ENCODE data around the gene HS3ST3B1.

Gene HS3ST3B1

DNA sequence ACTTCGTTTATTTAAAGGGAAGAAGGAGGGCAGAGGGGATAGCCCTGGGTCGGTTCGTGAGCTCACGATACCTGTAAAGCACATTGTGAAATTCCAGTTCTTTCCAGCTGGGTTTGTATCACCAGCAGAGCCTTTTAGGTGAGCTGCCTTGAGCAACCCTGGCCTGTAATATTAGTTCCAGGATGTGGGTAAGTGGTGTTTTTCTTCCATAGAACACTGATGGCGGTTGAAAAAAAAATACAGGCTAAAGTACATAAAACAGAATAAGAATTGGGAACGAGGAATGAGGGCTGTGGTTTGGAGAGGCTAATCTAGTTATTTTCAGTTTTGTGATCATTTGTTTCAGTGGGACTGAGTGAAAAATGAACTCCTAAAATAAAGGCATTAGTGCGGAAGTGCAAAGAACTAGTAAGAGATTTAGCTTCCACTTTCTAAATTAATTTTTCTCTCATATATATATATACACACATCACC is 20.6 kb downstream of the HS3ST3B1 start:
- DNase-seq (ENCODE audit: low spot score), result no peak

DNA sequence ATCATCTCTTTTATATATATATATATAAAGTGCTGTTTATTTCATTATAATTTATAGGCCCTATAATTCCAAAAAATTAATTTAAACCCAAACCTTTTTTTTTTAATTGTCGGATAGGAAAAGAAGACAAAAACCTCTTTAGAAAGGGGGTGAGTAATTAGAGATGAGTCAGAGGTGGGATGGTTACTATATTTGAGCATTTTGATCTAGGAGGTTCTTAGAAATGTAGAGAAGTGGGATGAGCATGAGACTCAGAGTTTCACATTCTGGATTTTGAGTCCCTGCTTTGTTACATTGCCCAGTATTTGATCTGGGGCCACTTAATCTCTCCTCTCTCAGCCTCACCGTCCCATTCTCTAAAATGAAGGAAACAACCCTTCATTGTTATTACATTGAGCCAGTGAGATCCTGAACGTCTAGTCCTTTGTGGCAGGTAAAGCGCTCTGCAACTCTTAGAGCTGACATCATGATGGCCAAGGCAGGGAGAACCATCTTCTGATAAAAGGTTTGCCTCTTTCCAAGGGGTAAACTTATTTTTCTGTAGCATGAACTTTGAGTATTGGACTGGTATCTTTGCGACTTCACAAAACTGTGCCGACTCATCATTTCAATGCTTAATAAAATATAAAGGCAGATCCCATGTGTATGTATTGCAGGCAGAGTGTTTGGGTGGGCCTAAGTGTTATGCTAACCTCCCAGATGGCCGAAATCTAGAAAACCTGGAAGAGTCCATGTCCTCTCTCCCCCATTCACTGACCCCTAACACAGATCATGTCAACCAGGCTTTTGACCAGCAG is 21.3 kb downstream of the HS3ST3B1 start:
- DNase-seq (ENCODE audit: low spot score), result no peak

DNA sequence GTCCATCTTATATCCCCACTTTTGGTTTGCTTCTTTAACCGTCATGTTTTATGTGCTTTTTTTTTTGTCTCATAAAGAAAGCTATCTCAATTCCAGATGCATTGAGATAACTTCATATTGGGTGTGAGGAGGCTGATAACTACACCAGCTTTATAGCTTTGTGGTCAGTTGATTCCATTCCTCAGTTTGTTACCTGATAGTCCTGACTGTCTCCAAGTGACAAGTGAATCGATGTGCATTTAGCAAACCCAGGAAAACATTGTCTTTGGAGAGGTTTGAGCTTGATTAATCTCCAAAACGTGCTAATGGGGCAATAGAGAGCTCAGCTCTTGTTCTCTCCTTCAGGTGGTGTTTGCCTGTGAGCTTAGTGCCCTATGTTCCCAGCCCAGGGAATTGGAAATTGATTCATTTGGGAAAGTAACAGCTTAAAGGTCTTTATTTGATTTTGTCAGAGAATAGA is 22.7 kb downstream of the HS3ST3B1 start:
- no peak for DNase-seq (ENCODE audit: low spot score)

DNA sequence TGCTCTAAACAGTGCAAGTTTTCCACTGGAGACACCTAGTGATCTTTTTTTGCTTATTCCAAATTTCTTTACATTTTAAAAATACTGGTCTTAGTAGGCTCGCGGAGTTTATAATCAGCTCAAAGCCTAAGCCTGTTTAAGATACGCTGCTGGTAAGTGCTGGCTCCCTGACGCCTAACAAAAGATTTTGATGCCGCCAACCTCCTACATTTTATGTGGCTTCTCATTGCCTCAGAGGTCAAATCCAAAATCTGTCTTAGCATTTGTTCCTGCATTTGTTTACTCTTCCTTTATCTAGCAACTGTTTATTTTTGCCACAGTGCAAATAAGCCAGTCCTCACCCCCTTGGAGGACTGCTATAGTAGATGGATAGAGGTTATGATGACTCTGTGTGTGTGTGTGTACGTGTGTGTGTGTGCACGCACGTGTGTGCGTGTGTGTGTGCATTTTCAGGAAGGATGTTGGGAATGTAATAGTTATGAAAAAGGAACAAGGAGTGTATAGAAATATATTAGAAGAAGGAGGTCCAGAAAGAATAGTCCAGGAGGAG is 24.8 kb downstream of the HS3ST3B1 start:
- no peak for DNase-seq (ENCODE audit: low spot score)

DNA sequence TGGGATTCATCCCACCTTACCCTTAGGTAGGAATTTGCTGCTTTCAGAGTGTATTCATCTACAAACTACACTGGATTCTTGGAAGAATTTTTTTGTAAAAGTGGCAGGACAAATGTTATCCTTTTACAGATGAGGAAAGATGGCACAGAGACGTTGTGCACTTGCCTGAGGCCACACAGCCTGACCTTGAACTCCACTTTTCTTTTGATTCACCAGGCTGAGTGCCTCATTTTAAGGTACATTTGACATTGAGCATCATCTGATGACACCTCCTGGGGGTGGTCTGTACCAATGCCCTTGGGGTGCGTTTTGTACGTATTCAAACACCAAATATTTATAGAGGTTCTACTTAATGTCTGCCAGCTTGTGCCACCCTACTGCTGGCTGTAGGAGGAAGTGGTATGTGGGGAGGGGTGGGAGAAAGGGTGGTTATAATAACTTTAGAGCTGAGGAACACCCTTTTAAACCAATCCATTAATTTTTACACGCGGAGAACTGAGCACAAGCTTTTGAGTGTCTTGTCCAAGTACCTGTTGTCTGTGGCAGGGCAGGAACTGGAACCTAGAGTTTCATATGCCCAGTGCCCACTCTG is 29.1 kb downstream of the HS3ST3B1 start:
- no peak for DNase-seq (ENCODE audit: low spot score)

DNA sequence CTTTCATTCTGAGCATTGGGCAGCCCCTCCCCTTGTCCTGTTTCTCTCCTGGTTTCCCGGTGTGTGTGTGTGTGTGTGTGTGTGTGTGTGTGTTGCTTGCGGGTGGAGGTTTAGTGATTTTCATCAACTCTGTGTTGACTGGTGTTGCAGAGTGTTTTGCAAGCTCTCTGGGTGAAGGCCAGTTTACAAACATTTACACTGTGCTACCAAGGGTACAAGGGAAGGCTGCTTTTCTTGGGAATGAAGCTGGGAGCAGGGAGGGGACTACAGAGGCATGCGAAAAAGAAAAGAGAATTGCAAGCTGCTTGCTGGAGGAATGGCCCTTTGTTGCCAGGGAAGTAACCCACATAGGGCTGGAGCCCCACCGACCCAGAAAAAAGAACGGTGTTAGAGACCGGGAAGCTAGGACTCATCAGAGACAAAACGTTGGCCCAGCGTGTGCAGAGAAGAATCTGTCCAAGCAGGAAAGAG is 29.6 kb downstream of the HS3ST3B1 start:
- DNase-seq (ENCODE audit: low spot score), result no peak

DNA sequence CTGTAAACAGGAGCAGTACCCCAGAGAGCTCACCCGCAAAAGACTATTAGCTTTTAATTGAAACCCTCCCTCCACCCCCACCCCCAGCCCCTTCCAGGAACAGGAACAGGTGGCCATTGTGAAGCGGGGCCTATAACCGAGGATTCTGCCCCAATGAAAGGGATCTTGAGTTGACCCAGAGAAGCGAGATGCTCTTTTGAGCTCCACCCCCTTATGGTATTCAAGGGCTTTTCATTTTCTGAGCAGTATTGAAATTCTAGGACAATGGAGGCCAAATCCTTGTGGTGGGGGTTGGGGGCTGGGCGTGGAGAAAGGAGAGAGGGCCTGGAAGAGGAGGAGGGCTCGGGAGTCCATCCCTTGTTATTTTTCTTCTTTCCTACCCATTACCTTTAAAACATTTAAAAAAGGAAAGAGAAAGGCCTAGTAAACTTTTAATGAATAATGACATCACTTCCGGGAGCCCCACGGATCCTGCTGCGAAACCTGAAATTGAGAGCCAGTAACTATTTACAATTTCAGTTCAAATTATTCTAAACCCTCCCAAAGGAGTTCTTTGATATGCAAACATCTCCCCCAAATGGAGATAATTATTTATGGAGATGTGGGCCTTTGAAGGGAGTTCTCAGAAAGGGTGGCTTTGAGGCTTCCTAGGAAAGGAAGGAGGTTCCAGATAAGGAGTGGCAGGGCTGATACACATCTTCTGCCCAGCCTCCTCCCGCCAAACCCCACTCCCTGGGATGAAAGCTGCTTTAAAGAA is 30.5 kb downstream of the HS3ST3B1 start:
- no peak for DNase-seq (ENCODE audit: low spot score)

DNA sequence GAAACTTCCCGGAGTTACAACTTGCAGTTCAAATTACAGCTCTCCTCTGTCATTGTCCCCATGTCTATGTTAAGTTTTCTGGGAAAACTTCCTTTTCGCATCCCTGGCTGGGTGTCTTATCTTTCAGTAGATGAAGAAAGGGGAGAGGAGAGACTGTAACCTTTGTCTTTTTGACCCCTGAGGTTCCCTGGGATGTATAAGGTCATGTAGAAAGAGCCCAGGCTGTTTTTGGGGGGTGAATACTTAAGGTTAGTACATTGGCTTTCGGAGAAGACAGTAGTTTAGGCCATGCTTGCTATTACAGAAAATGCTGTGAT is 31.1 kb downstream of the HS3ST3B1 start:
- DNase-seq (ENCODE audit: low spot score), result no peak

DNA sequence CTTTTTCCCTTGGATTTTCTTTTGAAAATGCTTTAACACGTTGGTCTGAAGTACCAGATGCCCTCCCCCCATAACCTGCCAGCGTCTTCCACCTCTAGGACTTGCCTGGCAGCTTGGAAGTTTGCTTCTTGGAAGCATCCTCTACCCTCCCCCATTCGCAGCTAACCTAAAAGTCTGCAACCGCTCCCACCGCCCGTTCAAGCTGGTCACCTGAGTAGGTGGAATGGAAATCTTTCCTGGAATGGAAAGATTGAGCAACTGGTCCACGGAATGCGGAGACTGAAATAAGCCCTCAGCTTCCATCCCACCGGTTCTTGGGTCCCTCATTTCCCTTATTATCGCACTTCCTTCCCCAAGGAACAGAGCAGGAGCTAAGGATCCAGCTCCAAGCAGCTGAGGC is 31.4 kb downstream of the HS3ST3B1 start:
- DNase-seq (ENCODE audit: low spot score), result no peak

DNA sequence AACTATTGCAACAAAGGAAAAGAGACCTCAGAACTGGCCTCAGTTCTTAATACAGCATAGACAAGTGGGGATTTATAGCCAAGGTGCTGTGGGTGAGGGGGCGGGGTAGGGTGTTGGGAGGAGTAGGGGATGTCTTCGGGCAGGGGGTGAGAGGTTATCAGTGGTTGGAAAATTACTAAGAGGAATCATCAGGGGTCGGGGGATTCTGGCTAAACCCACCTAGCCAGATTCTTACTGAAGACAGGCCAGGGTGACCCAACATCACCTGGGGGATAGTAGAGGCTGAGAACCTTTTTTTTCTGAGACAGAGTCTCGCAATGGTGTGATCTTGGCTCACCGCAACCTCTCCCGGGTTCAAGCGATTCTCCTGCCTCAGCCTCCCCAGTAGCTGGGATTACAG is 32.6 kb downstream of the HS3ST3B1 start:
- DNase-seq (ENCODE audit: low spot score), result no peak

DNA sequence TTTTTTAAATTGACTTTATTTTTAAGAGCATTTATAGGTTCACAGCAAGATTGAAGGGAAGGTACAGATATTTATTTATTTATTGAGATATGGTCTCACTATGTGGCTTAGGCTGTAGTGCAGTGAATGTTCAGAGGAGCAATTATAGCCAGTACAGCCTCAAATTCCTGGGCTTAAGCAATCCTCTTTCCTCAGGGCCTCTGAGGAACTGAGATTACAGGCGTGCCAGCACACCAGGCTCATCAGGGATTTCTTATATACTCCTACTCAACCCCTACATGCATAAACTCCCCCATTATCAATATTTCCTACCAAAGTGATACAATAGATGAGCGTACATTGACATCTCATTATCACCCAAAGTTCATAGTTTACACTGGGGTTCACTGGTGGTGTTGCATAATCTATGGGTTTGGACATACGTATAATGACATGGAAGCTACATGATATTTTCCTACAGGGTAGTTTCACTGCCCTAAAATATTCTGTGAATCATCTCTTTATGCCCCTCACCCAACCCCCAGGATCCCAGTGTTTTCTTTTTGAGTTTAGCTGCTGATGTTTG is 33.5 kb downstream of the HS3ST3B1 start:
- no peak for DNase-seq (ENCODE audit: low spot score)

DNA sequence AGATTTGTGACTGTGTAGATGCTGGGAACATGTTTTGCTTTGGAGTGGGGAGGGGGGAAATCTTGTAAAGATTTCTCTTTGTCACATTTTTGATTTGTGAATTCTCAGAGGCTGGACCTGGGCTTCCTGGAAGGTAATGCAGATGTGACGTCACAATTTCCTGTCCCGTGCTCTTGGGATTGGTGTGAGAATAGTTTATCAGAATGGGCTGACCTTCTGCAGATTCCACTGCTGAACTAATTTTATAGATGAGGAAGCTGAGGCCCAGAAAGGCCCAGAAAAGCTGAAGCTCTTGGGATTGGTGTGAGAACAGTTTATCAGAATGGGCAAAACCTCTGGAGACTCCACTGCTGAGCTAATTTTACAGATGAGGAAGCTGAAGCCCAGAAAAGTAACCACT is 34.0 kb downstream of the HS3ST3B1 start:
- no peak for DNase-seq (ENCODE audit: low spot score)

DNA sequence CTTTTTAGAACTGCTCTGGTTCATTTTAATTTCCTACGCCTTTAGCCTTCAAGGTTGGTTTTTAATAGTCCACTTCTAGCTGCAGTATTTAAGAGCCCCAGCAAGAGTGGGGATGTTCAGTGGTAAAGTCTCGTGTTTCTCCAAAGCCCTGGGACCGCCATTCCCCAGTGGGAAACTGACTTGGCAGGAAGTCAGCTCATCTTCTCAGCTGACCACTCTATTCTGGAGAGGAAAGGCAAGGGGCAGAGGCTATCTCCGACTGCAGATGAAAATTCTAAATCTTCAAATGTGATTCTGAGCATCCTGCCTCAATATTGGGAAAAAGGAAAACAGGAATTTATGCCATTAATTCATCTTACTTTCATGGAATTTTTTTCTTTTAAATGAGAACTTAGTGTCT is 35.5 kb downstream of the HS3ST3B1 start:
- DNase-seq (ENCODE audit: low spot score), result no peak

DNA sequence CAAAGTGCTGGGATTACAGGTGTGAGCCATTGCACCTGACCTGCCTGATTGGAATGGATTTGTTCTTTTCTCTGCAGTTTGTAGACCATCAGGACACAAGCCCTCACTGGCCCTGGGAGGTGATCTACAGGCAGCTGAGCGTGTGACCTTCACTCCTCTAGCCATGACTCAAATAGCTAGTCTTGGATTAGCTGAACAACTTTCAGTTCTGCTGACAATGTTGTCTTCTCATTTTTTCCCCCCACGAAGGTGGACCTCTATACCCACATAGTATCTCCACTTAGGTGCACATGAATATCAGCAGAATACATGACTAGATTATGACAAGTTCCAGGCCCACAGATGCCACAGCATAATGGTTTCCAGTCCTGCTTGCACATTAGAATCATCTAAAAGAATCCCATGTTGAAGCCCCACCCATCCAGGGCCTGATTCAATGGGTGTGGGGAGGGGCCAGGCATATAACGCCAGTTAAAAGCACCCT is 36.8 kb downstream of the HS3ST3B1 start:
- DNase-seq (ENCODE audit: low spot score), result no peak

DNA sequence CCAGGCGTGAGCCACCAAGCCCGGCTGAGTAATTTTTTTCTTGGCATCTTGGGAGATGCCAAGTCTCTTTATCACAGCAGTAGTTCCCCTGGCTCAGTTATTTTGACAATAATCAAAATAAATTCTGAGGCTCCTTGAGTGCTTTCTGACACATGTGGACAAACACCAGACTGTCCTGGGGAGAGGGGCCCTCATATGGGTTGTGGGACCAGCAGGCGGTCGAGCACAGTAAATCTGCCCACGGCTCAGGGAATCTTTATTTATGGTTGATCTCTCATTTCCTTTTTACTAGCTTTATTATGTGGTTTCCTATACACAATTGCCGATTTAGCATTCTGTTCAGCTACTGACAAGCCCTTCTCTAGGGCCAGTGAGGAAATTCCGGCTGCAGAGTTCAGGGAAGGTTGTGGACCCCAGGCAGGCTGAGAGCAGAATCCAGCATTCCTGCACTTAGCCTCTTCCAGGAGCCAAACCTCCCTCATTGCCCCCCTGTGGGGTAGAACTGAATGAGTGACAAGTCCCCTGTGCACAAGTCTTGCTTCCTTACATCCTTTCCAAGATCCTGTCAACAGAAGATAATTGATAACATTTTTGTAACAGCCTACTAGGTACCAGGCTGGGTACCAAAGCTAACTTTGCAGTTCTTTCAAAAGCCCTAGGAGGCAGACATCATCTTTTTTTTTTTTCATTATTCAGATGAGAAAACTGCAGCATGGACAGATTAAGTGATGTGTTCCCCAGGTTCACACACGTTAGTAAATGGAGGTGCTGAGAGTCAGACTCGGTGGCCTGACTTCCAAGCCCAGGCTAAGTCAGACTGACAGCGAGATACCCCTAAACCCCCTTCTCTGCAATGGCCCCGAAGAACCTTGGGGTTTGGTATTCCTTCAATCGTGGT is 40.2 kb downstream of the HS3ST3B1 start:
- DNase-seq (ENCODE audit: low spot score), result no peak

DNA sequence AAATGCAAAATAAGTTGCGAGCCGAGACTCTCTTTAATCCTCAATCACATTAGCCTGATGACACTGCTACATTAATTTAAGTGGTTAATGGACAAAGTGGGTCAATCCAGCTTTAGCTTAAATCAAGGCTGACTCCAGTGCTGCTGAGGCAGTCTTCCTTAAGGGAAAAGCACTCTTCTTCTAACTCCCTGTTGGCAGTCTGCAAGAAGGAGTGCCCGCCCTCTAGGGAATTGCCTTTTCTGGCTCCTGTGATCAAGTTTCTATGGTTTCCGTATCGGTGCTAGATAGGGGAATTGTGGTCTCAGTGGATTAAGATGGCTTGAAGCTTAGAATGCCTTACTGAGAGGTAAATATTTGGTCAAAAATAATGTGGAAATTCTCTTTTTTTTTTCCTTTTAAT is 41.0 kb downstream of the HS3ST3B1 start:
- DNase-seq (ENCODE audit: low spot score), result no peak

DNA sequence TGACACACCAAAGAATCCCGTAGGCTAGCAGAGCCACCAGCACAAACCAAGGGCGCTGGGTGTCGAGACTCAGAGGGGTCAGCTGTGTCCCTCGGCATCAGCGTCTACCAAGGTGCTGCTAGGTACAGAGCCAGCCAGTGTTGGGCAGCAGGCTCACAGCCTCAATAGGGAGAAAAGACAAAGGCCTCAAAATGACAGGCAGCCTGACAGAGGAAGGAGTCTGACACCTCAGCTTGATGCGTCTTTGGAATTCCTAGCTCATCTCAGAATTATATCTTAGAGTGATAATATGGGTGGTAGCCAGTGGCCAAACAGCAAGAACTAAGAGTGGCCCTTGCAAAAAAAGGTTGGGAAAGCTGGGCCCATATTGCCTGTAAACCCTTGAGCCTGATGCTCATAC is 45.9 kb downstream of the HS3ST3B1 start:
- DNase-seq (ENCODE audit: low spot score), result no peak

DNA sequence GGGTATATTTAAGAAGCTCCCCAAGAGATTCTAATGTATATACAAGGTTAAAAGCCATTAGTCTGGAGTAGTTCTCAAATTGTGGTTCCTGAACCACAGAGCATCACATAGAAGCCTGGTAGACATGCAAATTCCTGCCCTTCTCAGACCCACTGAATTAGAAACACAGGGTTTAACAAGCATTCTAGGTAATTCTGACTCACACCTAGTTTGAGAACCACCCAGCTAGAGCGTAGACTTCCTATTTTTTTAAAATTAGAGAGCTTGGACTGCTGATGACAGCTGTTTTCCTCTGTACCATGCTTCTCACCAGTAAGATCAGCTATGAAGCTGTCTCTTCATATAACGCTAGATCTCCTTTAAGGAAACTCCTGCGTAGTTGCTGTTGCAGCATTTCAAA is 50.6 kb downstream of the HS3ST3B1 start:
- DNase-seq (ENCODE audit: low spot score), result no peak

DNA sequence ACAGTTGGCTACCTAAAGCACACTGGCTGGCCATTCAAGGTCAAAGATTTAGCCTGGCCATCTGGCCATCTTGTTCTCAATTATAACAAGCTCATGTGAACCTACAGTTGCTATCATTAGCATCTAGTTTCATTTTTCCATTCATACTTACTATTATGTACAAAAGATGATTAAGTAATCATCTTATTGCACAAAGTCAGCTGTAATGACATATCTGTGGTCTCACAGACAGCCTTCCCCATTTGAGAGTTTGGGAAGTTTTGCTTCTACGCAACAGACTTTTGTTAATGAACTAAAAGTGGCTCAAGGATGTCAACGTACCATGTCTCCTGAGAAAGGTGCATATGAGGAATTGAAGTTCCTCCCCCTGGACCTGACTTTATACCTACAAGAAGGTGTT is 51.3 kb downstream of the HS3ST3B1 start:
- no peak for DNase-seq (ENCODE audit: low spot score)

DNA sequence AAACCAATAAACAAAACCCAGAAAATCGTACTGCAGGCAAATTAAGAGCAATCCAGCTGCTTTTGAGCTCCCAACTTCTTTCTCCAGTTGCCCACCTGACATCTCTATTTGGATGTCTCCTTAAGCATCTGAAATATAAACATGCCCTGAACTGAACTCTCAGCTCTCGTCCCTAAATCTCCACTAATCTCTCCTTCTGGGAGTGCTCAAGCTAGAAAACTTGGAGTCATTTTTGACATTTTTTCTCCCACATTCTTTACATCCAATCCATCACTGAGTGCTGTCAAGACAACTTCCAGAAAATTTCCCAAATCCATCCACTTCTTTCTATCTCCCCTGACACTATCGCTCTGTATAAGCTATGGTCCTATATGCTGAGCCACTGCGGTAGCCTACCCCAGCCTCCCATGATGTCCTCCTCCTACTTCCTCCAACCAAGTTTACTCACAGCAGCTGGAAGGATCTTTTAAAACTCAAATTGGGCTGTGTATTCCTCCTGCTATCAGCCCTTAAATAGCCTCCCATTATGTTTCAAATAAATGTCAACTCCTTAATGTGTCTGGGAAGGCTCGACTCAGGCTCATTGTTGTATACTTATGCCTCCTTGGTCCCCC is 53.1 kb downstream of the HS3ST3B1 start:
- DNase-seq (ENCODE audit: low spot score), result no peak

DNA sequence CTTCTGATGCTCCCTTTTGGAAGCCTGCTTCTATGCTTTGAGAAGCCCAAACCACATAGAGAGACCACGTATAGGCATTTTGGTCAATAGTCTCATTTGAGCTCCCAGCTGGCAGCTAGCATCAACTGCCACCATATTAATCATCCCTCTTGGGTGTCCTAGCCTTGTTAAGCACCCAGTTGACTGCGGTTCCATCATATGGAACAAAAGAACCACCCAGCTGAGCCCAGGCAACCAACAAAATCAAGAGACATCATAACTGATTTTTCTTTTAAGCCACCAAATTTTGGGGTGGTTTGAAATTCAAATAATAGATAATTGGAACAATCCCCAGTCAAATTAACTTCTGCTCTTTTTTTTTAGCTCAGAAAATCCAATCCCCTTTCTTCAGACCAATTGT is 53.9 kb downstream of the HS3ST3B1 start:
- no peak for DNase-seq (ENCODE audit: low spot score)
